GM18517 (cell line): ENCODE results near the gene DNAH10.

Experiments
- ATAC-seq: cut with Tn5 transposase; IDR thresholded peaks from one replicate; pipeline ENCODE4 v1.9.1; 2021; ENCODE audit warnings: mild to moderate bottlenecking, moderate library complexity; ENCODE audit not compliant: unreplicated experiment

DNAH10 gene

GRCh38 chr12:123877968-123878367 is 115.9 kb downstream of the DNAH10 start:
- no peak for ATAC-seq

GRCh38 chr12:123879101-123879500 is 117.0 kb downstream of the DNAH10 start:
- ATAC-seq: no peak

GRCh38 chr12:123879691-123880090 is 117.6 kb downstream of the DNAH10 start:
- no peak for ATAC-seq

GRCh38 chr12:123882161-123882705 is 120.1 kb downstream of the DNAH10 start:
- ATAC-seq: no peak

- no peak for ATAC-seq
Measured at GRCh38 chr12:123886258-123886657, 124.2 kb downstream of the DNAH10 start.

- no peak for ATAC-seq
Measured at GRCh38 chr12:123886931-123887582, 125.0 kb downstream of the DNAH10 start.

GRCh38 chr12:123888989-123889388 is 126.9 kb downstream of the DNAH10 start:
- ATAC-seq: no peak

GRCh38 chr12:123889848-123890535 is 127.9 kb downstream of the DNAH10 start:
- no peak for ATAC-seq

GRCh38 chr12:123890536-123890902 is 128.4 kb downstream of the DNAH10 start:
- ATAC-seq: no peak

GRCh38 chr12:123891011-123891410 is 128.9 kb downstream of the DNAH10 start:
- no peak for ATAC-seq

- no peak for ATAC-seq
Measured at GRCh38 chr12:123891516-123892179, 129.5 kb downstream of the DNAH10 start.

GRCh38 chr12:123892180-123892559 is 130.1 kb downstream of the DNAH10 start:
- ATAC-seq: no peak

- ATAC-seq: no peak
Measured at GRCh38 chr12:123892853-123893252, 130.8 kb downstream of the DNAH10 start.

- no peak for ATAC-seq
Measured at GRCh38 chr12:123893276-123893675, 131.2 kb downstream of the DNAH10 start.

- no peak for ATAC-seq
Measured at GRCh38 chr12:123894823-123895345, 132.8 kb downstream of the DNAH10 start.

- no peak for ATAC-seq
Measured at GRCh38 chr12:123895451-123895850, 133.3 kb downstream of the DNAH10 start.

GRCh38 chr12:123896767-123897166 is 134.7 kb downstream of the DNAH10 start:
- no peak for ATAC-seq

GRCh38 chr12:123897221-123897620 is 135.1 kb downstream of the DNAH10 start:
- ATAC-seq: no peak

- no peak for ATAC-seq
Measured at GRCh38 chr12:123898673-123899072, 136.6 kb downstream of the DNAH10 start.

GRCh38 chr12:123899368-123899767 is 137.3 kb downstream of the DNAH10 start:
- ATAC-seq: no peak

GRCh38 chr12:123900871-123901376 is 138.8 kb downstream of the DNAH10 start:
- ATAC-seq: no peak
